NCI-H526 treated with DMSO at 0.1 percent for 48 hours (cell line): Measurements from ENCODE around the gene RTKN.

Source experiments
- DNase-seq: peaks from one replicate; lab custom pipeline; 2025; lab: John Stamatoyannopoulos, UW

The RTKN gene

GRCh38 chr2:74378007-74378406, 63.7 kb downstream of the RTKN start:
- no peak for DNase-seq

- DNase-seq = no peak
These were observed 65.9 kb downstream of the RTKN start for GRCh38 chr2:74375838-74376237.
